Left lung (tissue), 10 donors: ENCODE results near the gene UBE2D2. TPM values are rescaled to one million over a fixed set of nuclear protein-coding genes. Genes with fewer than 3 reads are reported as not detected.
A peak's percentile ranks its signal among the peaks of the same experiment; 100 is the strongest.

Experiments used
- ATAC-seq: fragments of 200-7000 bp; cut with Tn5 transposase; one replicate; pipeline ENCODE4 v1.9.1; 2020; ENCODE audit warnings: moderate library complexity
- DNase-seq, 4 donors: peaks; one replicate each; pipeline ENCODE4 v3.0.0-alpha.2; 2013 to 2020
- H3K27ac ChIP-seq, 2 donors: fragments of 200-600 bp; sonication (generic) in 1 of 2; one replicate each; pipeline versions ENCODE4 v1.5.0 to v1.8.0; 2020 to 2021
- H3K27me3 ChIP-seq, 2 donors: fragments of 200-600 bp; sonication (generic) in 1 of 2; one replicate each; pipeline versions ENCODE4 v1.5.0 to v1.8.0; 2020 to 2021
- H3K36me3 ChIP-seq, 2 donors: fragments of 200-600 bp; sonication (generic) in 1 of 2; one replicate each; pipeline versions ENCODE4 v1.5.0 to v1.8.0; 2020 to 2021
- H3K4me1 ChIP-seq, 2 donors: fragments of 200-600 bp; one replicate each; pipeline ENCODE4 v1.8.0; 2021
- H3K4me3 ChIP-seq, 2 donors: fragments of 200-600 bp; sonication (generic) in 1 of 2; one replicate each; pipeline versions ENCODE4 v1.5.0 to v1.8.0; 2020 to 2021; ENCODE audit warnings: mild to moderate bottlenecking in 1 of 2
- H3K9me3 ChIP-seq, 2 donors: fragments of 200-600 bp; sonication (generic) in 1 of 2; one replicate each; pipeline versions ENCODE4 v1.5.0 to v1.8.0; 2020 to 2021
- intact Hi-C, 2 donors: fragments of 100-400 bp; cut with DNase I; formaldehyde crosslinking; loops; one replicate each; pipeline versions ENCODE4 v1.11.2 to v1.14.2; 2022
- polyA plus RNA-seq, 6 donors: library from polyadenylated mRNA; unstranded; fragments of 120-200 nt; gene quantifications; one replicate each; pipeline ENCODE4 v1.2.1, GENCODE V29; 2013; ENCODE audit not compliant: insufficient read length in 6 of 6
- total RNA-seq, 2 donors: library from RNA; stranded (reverse); fragmentation: NEBNext Ultra II Directional; extraction: Animal tissue kit (Norgen Biotek cat#: 25700); gene quantifications; one replicate each; pipeline ENCODE4 v1.2.1, GENCODE V29; 2021
- TF ChIP-seq, protein P1 (sequence below), 2 donors: fragments of 200-600 bp; sonication (generic) in 1 of 2; IDR thresholded peaks; one replicate each; pipeline versions ENCODE4 v1.5.0 to v1.8.0; 2021; ENCODE audit warnings: antibody characterized with exemption in 2 of 2
- donor health status: DM: no; HTN: yes; CAD: no.
- donor health status: DM: no; HTN: no; CAD: no.

UBE2D2 gene
- total and polyA plus RNA-seq, 8 donors: 122 to 160 (median 145) TPM

- no peaks in the 10 kb centered on the region for H3K36me3 ChIP-seq
- DNase-seq (no peak), ATAC-seq (no peak)
- peaks cover 43 to 92% of the 10 kb centered on the region in 2 donors for H3K4me1 ChIP-seq
- peaks cover 0 to 31% of the 10 kb centered on the region in 2 donors for H3K27me3 ChIP-seq
- H3K9me3 ChIP-seq: no peaks in the 10 kb centered on the region
- intact Hi-C loops: no loop called here
- peak overlapping the region; percentile 18 to 64 for H3K27ac ChIP-seq
- TF ChIP-seq, protein P1, sequence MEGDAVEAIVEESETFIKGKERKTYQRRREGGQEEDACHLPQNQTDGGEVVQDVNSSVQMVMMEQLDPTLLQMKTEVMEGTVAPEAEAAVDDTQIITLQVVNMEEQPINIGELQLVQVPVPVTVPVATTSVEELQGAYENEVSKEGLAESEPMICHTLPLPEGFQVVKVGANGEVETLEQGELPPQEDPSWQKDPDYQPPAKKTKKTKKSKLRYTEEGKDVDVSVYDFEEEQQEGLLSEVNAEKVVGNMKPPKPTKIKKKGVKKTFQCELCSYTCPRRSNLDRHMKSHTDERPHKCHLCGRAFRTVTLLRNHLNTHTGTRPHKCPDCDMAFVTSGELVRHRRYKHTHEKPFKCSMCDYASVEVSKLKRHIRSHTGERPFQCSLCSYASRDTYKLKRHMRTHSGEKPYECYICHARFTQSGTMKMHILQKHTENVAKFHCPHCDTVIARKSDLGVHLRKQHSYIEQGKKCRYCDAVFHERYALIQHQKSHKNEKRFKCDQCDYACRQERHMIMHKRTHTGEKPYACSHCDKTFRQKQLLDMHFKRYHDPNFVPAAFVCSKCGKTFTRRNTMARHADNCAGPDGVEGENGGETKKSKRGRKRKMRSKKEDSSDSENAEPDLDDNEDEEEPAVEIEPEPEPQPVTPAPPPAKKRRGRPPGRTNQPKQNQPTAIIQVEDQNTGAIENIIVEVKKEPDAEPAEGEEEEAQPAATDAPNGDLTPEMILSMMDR (IDR thresholded peaks at IDR 0.05): no peak
- no peak overlapping the region for H3K4me3 ChIP-seq
Measured at GRCh38 chr5:139664727-139665351, 103.7 kb downstream of the UBE2D2 start.

DNA sequence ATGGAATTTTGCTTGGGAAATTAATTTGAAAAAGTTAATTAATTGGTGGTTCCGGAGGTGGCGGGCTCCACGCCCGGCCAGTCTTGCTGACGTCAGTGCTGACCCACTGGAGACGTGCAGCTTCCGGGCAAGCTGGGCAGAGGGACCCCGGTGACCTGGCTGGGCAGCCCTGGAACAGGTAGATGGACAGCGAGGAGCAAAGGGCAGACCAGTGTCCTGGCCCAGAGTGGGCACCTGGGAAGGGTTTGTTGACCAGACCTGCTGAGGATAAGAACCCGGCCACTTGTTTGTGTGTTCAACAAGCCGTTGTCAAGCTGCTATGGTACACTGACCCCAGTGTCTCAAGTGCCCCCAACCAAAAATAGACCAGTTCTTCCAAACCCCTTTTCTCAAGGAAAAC, 104.5 kb downstream of the UBE2D2 start:
- Histone ChIP-seq H3K9me3 (no peaks in the 10 kb centered on the region), H3K27me3 (peaks cover 0 to 34% of the 10 kb centered on the region in 2 donors), H3K36me3 (no peaks in the 10 kb centered on the region), H3K4me1 (peaks cover 41 to 92% of the 10 kb centered on the region in 2 donors), H3K4me3 (no peak overlapping the region), H3K27ac (no peak overlapping the region)
- intact Hi-C loops: no loop called here
- no peak for DNase-seq
- TF ChIP-seq, protein P1 (IDR thresholded peaks at IDR 0.05): no peak
- ATAC-seq: no peak

DNA sequence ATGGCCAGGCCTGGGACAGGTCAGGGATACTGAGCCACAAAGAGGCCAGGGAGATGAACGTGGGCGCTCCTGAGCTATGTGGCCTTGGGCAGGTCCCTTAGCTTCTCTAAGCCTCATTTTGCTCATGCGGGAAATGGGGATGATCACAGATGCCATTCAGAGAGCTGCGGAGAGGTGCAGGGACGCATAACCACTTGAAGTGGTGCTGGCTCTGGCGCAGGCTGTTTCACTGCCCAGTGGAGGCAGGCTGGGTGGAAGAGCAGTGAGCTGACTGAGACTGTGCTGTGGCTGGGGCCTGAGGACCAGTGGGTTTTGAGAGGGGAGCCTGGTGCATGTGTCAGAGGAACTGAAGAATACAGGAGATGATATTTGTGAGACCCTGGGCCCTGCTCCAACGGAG, 105.4 kb downstream of the UBE2D2 start:
- Histone ChIP-seq H3K27ac (no peak overlapping the region), H3K4me1 (peaks cover 38 to 92% of the 10 kb centered on the region in 2 donors), H3K9me3 (no peaks in the 10 kb centered on the region), H3K36me3 (no peaks in the 10 kb centered on the region), H3K4me3 (no peak overlapping the region), H3K27me3 (peaks cover 0 to 30% of the 10 kb centered on the region in 2 donors)
- intact Hi-C loops: no loop called here
- ATAC-seq (no peak), DNase-seq (no peak)
- TF ChIP-seq, protein P1 (IDR thresholded peaks at IDR 0.05): no peak

DNA sequence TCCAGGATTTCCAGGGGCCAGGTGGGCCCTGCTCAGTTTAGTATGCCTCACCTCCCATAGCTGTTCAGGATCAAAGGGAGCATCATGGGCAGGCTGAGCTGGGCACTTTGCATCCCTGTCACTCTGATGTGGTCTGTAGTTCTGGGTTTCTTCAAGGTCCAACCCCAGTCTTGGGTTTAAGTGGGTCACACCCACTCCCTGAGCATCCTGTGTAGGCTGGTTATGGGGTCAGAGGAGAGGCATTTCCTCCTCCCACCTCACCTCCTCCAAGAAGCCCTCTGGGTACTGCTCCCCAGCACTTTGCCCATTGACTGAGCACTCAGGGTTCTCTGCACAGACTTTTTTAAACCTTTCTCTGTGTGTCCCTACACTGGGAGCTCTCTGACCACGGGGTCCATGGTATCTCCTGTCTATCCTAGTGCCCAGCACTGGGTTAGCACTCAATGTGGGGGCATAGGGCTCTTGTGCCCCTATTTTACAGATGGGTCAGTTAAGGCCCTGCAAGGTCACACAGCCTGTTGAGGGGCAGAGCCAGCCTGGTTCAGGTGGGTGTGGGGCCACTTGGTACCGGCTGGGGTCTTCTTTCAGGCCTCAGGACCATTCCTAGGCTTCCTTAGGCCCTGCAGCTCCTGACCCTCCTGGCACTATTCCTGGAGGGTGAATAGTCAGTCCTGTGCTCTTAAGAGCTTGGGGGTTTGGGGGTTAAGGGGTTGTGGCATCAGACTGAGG, 106.0 kb downstream of the UBE2D2 start:
- H3K27me3 ChIP-seq: peaks cover 0 to 30% of the 10 kb centered on the region in 2 donors
- no peaks in the 10 kb centered on the region for H3K36me3 ChIP-seq
- no peak overlapping the region for H3K4me3 ChIP-seq
- peak overlapping the region; percentile 80 to 83 for H3K27ac ChIP-seq
- ATAC-seq: no peak
- TF ChIP-seq, protein P1 (IDR thresholded peaks at IDR 0.05): no peak
- H3K4me1 ChIP-seq: peaks cover 40 to 92% of the 10 kb centered on the region in 2 donors
- H3K9me3 ChIP-seq: no peaks in the 10 kb centered on the region
- DNase-seq: no peak
- intact Hi-C loops: no loop called here

DNA sequence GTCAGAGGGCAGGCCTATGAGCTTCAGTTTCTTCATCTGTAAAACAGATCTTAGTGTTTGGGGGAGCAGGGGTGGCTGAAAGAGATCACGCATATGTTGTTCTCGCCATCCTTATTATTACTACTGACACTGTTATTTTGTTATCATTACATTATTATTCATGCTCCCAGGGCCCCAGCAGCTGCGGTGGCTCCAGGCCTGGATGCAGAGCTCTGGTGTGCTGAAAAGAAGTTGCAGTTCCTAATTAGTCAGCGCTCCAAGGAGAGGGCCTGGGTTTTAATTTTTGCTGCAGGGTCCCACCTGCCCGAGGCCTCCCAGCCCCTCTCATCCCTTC, 106.6 kb downstream of the UBE2D2 start:
- intact Hi-C loops: no loop called here
- TF ChIP-seq, protein P1 (IDR thresholded peaks at IDR 0.05): no peak
- ATAC-seq (no peak), DNase-seq (no peak)
- Histone ChIP-seq H3K4me3 (peak overlapping the region; percentile 10 to 40), H3K9me3 (no peaks in the 10 kb centered on the region), H3K36me3 (no peaks in the 10 kb centered on the region), H3K27me3 (peaks cover 0 to 30% of the 10 kb centered on the region in 2 donors), H3K27ac (peak overlapping the region; percentile 80 to 83), H3K4me1 (peaks cover 40 to 93% of the 10 kb centered on the region in 2 donors)
